M059J (cell line): ENCODE results near the gene LAIR1. TPM values are rescaled to one million over a fixed set of nuclear protein-coding genes. Genes with fewer than 3 reads are reported as not detected.

Experiments
- DNase-seq: peaks from one replicate; pipeline ENCODE4 v3.0.0-alpha.2; 2012; ENCODE audit warnings: low read depth
- total RNA-seq: library from RNA; depleted of rRNA; stranded (reverse); fragments of >200 nt; shearing (Covaris generic); gene quantifications from 2 replicates; pipeline ENCODE4 v1.2.3, GENCODE V29; 2014; rRNA removed

Gene LAIR1
- total RNA-seq, 1 experiment from 2014 or later, result 0.15 TPM

GRCh38 chr19:54317108-54317964 is 47.4 kb downstream of the LAIR1 start:
- DNase-seq, result no peak

GRCh38 chr19:54316746-54317107 is 48.0 kb downstream of the LAIR1 start:
- DNase-seq, result no peak

- no peak for DNase-seq
These were observed 48.8 kb downstream of the LAIR1 start for GRCh38 chr19:54315956-54316355.

- DNase-seq, result no peak
These were observed 52.0 kb downstream of the LAIR1 start, which contains the start of gene LILRA5 for GRCh38 chr19:54312436-54313377. Gene LILRA5, minus strand, starts transcription at chr19:54313166. Its CDS starts 147 bp downstream, at chr19:54313019.

GRCh38 chr19:54312011-54312410 is 52.7 kb downstream of the LAIR1 start:
- no peak for DNase-seq

GRCh38 chr19:54311486-54311885 is 53.2 kb downstream of the LAIR1 start:
- DNase-seq, result no peak

- no peak for DNase-seq
These were observed 54.2 kb downstream of the LAIR1 start for GRCh38 chr19:54310543-54310942.

- no peak for DNase-seq
These were observed 54.9 kb downstream of the LAIR1 start for GRCh38 chr19:54309811-54310210.

GRCh38 chr19:54307389-54308020 is 57.2 kb downstream of the LAIR1 start:
- DNase-seq, result no peak

- no peak for DNase-seq
These were observed 59.6 kb downstream of the LAIR1 start for GRCh38 chr19:54305141-54305540.

GRCh38 chr19:54302257-54302656 is 62.5 kb downstream of the LAIR1 start:
- no peak for DNase-seq

Other genes with a start within 250 kb of the LAIR1 start
- gene TFPT, start 249.3 kb downstream of the LAIR1 start, total RNA-seq, result 14.7 and 23.5 TPM in 2 replicates
- 68.7 and 90.2 TPM in 2 replicates for gene PRPF31, start 249.2 kb downstream of the LAIR1 start, total RNA-seq
- 11.9 and 18.4 TPM in 2 replicates for gene CNOT3, start 227.2 kb downstream of the LAIR1 start, total RNA-seq
- gene LENG1, start 205.2 kb downstream of the LAIR1 start, total RNA-seq, result 9.1 and 15.1 TPM in 2 replicates
- gene TMC4, start 191.8 kb downstream of the LAIR1 start, total RNA-seq, result 0.39 TPM in 1 of 2 replicates, not detected in the other
- 310 and 461 TPM in 2 replicates for gene MBOAT7, start 175.4 kb downstream of the LAIR1 start, total RNA-seq
- 116 and 173 TPM in 2 replicates for gene TSEN34, start 173.6 kb downstream of the LAIR1 start, total RNA-seq
- 780 and 923 TPM in 2 replicates for gene RPS9, start 164.1 kb downstream of the LAIR1 start, total RNA-seq
- gene LILRB3, start 141.9 kb downstream of the LAIR1 start, total RNA-seq, result not detected in 2 replicates
- not detected in 2 replicates for gene LILRA6, start 122.1 kb downstream of the LAIR1 start, total RNA-seq
- gene LILRB5, start 107.7 kb downstream of the LAIR1 start, total RNA-seq, result not detected in 2 replicates
- gene LILRB2, start 83.8 kb downstream of the LAIR1 start, total RNA-seq, result not detected in 2 replicates
- gene LILRA5, start 51.8 kb downstream of the LAIR1 start, total RNA-seq, result not detected in 2 replicates
- not detected in 2 replicates for gene LILRA4, start 25.8 kb downstream of the LAIR1 start, total RNA-seq
- not detected in 2 replicates for gene TTYH1, start 50.5 kb upstream of the LAIR1 start, total RNA-seq
- 8.6 and 10.5 TPM in 2 replicates for gene LENG8, start 84.3 kb upstream of the LAIR1 start, total RNA-seq
- gene LENG9, start 98.8 kb upstream of the LAIR1 start, total RNA-seq, result 1.2 and 2.0 TPM in 2 replicates
- gene CDC42EP5, start 108.4 kb upstream of the LAIR1 start, total RNA-seq, result 0.25 TPM in 1 of 2 replicates, not detected in the other
- gene LAIR2, start 137.9 kb upstream of the LAIR1 start, total RNA-seq, result not detected in 2 replicates
- not detected in 2 replicates for gene LILRA2, start 208.9 kb upstream of the LAIR1 start, total RNA-seq
- not detected in 2 replicates for gene LILRA1, start 228.7 kb upstream of the LAIR1 start, total RNA-seq